K562 (cell line): Measurements from ENCODE around the gene RGS9BP. TPM values are rescaled to one million over a fixed set of nuclear protein-coding genes. Genes with fewer than 3 reads are reported as not detected.

ENCODE experiments used
- BACH1 ChIP-seq: fragments of 200-800 bp; sonication (Bioruptor generic); IDR thresholded peaks from 2 replicates; pipeline ENCODE4 v1.6.1; 2016; ENCODE audit warnings: missing genetic modification characterization, missing compliant biosample characterization
- CBX2 ChIP-seq: fragments of 200-600 bp; sonication (generic); IDR thresholded peaks from one replicate; pipeline ENCODE4 v1.6.1; 2012; ENCODE audit warnings: mild to moderate bottlenecking, low read length, inconsistent platforms; ENCODE audit not compliant: insufficient read depth, poor library complexity, severe bottlenecking
- CBX3 ChIP-seq, 2 experiments: IDR thresholded peaks; 1 replicate in 1 of 2; 2 replicates in 1 of 2; pipeline ENCODE4 v1.6.1; 2012; ENCODE audit warnings: inconsistent platforms in 2 of 2, low read length in 2 of 2, borderline replicate concordance in 1 of 2, control low read depth in 1 of 2
- CREB1 ChIP-seq, 2 experiments: sonication (generic) in 1 of 2; formaldehyde crosslinking in 1 of 2; IDR thresholded peaks; 2 replicates each; pipeline versions ENCODE4 v1.6.1 to v1.8.0; 2012 to 2022; ENCODE audit warnings: inconsistent platforms in 1 of 2, mild to moderate bottlenecking in 1 of 2, missing genetic modification reagents in 1 of 2, moderate library complexity in 1 of 2
- DPF2 ChIP-seq: fragments of 450-650 bp; IDR thresholded peaks from 2 replicates; pipeline ENCODE4 v1.6.1; 2016
- FOXA1 ChIP-seq: fragments of 450-650 bp; IDR thresholded peaks from 2 replicates; pipeline ENCODE4 v1.6.1; 2016; ENCODE audit warnings: mild to moderate bottlenecking, borderline replicate concordance
- FOXK2 ChIP-seq, 2 experiments: fragments of 450-650 bp; IDR thresholded peaks in 1 of 2; conservative IDR thresholded peaks in 1 of 2; 2 replicates each; pipeline ENCODE4 v1.6.1; 2016; ENCODE audit warnings: low read depth in 2 of 2, mild to moderate bottlenecking in 1 of 2
- KLF6 ChIP-seq: fragments of 250-450 bp; sonication (Bioruptor Pico); IDR thresholded peaks from 2 replicates; pipeline ENCODE4 v1.4.0; 2020; ENCODE audit warnings: mild to moderate bottlenecking, moderate library complexity, borderline replicate concordance
- LEF1 ChIP-seq: fragments of 450-650 bp; IDR thresholded peaks from 2 replicates; pipeline ENCODE4 v1.6.1; 2016; ENCODE audit warnings: mild to moderate bottlenecking
- NCOA4 ChIP-seq: fragments of 450-650 bp; IDR thresholded peaks from 2 replicates; pipeline ENCODE4 v1.6.1; 2018; ENCODE audit warnings: mild to moderate bottlenecking; ENCODE audit not compliant: partially characterized antibody
- RAD51 ChIP-seq: fragments of 450-650 bp; IDR thresholded peaks from 2 replicates; pipeline ENCODE4 v1.7.1; 2016; ENCODE audit warnings: low read depth, mild to moderate bottlenecking, borderline replicate concordance
- ZNF121 ChIP-seq: sonication (generic); formaldehyde crosslinking; conservative IDR thresholded peaks from 2 replicates; pipeline ENCODE4 v1.8.0; 2022; ENCODE audit warnings: missing genetic modification reagents
- ZNF165 ChIP-seq: fragments of 250-450 bp; sonication (Bioruptor Pico); IDR thresholded peaks from 2 replicates; pipeline ENCODE4 v1.4.0; 2020; ENCODE audit warnings: borderline replicate concordance
- ZNF24 ChIP-seq: fragments of 450-650 bp; IDR thresholded peaks from 2 replicates; pipeline ENCODE4 v1.6.1; 2016
- ZNF311 ChIP-seq: fragments of 250-450 bp; sonication (Bioruptor Pico); IDR thresholded peaks from 2 replicates; pipeline ENCODE4 v1.4.0; 2020; ENCODE audit warnings: mild to moderate bottlenecking, moderate library complexity
- ZNF436 ChIP-seq: fragments of 250-450, 450-650 bp; sonication (Bioruptor Pico); formaldehyde crosslinking; IDR thresholded peaks from 2 replicates; pipeline ENCODE4 v1.7.0; 2020; ENCODE audit warnings: mild to moderate bottlenecking
- ZNF584 ChIP-seq: fragments of 200-800 bp; sonication (Bioruptor generic); IDR thresholded peaks from 2 replicates; pipeline ENCODE4 v1.6.1; 2016; ENCODE audit warnings: low read depth, mild to moderate bottlenecking, missing genetic modification characterization, missing compliant biosample characterization
- ZNF778 ChIP-seq: fragments of 450-650 bp; formaldehyde crosslinking; IDR thresholded peaks from 2 replicates; pipeline ENCODE4 v1.4.0; 2020; ENCODE audit warnings: mild to moderate bottlenecking, moderate library complexity
- polyA plus RNA-seq, 8 experiments: library from polyadenylated mRNA; depleted of rRNA in 4 of 8; stranded (reverse) in 5 of 8; unstranded in 3 of 8; fragments of >200 nt; fragmentation: Nextera tagmentation in 2 of 8; fragmentation: Illumina TruSeq in 1 of 8; extraction: Ambion mirVana in 2 of 8; extraction: Trizol in 1 of 8; gene quantifications; 2 replicates each; pipeline versions ENCODE4 v1.2.1 to v1.2.3, GENCODE V29; 2011 to 2014; ENCODE audit warnings: inconsistent platforms in 1 of 8, missing spikeins in 1 of 8
- total RNA-seq, 7 experiments: library from RNA; depleted of rRNA in 6 of 7; stranded (reverse); fragments of >200 nt in 6 of 7; fragmentation: Illumina TruSeq in 2 of 7; extraction: Trizol in 2 of 7; gene quantifications; 2 replicates each; pipeline versions ENCODE4 v1.2.1 to v1.2.3, GENCODE V29; 2011 to 2021; ENCODE audit warnings: low replicate concordance in 1 of 7
- TF ChIP-seq, protein P1 (sequence below): sonication (generic); formaldehyde crosslinking; IDR thresholded peaks from 2 replicates; pipeline ENCODE4 v1.8.0; 2023; ENCODE audit warnings: mild to moderate bottlenecking, missing genetic modification reagents
- TF ChIP-seq, protein P2 (sequence below), 3 experiments: IDR thresholded peaks in 2 of 3; conservative IDR thresholded peaks in 1 of 3; 2 replicates each; pipeline ENCODE4 v1.5.1; 2011 to 2012; ENCODE audit warnings: low read length in 3 of 3, mild to moderate bottlenecking in 3 of 3, control low read depth in 2 of 3, improper control_type of control experiment in 1 of 3, inconsistent platforms in 1 of 3, low read depth in 1 of 3, mixed read lengths in 1 of 3, moderate library complexity in 1 of 3; ENCODE audit not compliant: insufficient read depth in 2 of 3

The RGS9BP gene
- total and polyA plus RNA-seq, 9 of the 15 experiments (the other 6 are each of a cell fraction or from before 2014, with no cell fraction given) = 0.03 to 1.3 (median 0.49) TPM

DNA sequence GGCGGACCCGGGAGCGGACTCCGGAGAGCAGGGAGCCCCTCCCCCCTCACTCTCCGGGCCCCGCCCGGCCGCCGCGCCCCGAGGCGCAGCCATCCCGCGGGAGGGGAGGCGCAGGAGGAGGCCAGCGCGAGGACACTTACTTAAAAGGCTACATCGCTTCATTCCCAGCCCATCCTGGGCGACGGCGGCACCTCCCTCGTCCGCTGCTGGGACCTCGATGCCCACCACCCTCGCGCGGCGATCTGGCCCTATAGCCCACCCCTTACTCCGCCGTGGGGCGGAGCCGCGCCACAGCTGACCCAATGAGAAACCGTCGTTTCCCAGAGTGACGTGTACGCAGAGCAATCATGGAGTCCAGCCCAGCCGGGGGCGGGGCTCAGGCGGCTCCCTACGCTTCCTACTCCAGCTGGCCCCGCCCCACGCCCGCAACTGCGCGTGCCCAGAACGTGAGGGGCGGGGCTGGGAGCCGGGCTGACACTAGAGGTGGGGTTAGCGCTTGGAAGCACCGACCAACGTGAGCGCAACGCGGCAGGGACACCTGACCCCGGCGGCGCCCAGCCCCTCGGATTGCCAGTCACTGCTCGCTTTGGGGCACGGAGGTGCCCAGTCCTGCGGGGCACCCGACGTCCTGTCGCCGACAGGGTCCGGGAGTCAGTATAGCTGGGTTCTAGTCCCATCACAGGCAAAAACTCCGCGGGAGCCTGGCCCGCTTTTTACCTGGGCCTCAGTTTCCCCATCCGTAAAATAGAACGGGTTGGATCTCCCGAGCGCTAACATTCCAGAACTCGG is 523 bp upstream of the RGS9BP start, which contains the start of gene ANKRD27 (continued):
- TF ChIP-seq, protein P1, sequence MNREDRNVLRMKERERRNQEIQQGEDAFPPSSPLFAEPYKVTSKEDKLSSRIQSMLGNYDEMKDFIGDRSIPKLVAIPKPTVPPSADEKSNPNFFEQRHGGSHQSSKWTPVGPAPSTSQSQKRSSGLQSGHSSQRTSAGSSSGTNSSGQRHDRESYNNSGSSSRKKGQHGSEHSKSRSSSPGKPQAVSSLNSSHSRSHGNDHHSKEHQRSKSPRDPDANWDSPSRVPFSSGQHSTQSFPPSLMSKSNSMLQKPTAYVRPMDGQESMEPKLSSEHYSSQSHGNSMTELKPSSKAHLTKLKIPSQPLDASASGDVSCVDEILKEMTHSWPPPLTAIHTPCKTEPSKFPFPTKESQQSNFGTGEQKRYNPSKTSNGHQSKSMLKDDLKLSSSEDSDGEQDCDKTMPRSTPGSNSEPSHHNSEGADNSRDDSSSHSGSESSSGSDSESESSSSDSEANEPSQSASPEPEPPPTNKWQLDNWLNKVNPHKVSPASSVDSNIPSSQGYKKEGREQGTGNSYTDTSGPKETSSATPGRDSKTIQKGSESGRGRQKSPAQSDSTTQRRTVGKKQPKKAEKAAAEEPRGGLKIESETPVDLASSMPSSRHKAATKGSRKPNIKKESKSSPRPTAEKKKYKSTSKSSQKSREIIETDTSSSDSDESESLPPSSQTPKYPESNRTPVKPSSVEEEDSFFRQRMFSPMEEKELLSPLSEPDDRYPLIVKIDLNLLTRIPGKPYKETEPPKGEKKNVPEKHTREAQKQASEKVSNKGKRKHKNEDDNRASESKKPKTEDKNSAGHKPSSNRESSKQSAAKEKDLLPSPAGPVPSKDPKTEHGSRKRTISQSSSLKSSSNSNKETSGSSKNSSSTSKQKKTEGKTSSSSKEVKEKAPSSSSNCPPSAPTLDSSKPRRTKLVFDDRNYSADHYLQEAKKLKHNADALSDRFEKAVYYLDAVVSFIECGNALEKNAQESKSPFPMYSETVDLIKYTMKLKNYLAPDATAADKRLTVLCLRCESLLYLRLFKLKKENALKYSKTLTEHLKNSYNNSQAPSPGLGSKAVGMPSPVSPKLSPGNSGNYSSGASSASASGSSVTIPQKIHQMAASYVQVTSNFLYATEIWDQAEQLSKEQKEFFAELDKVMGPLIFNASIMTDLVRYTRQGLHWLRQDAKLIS = no peak
- TF ChIP-seq CBX2 (no peak), ZNF165 (CRISPR knock-in tag) (no peak), ZNF584 (CRISPR knock-in tag) (no peak), ZNF24 (no peak; the same call in 1 of the 2 replicates), ZNF436 (no peak), FOXK2 (conservative IDR thresholded peaks at IDR 0.05 in 1 of 2, IDR thresholded peaks at IDR 0.05 in 1 of 2; ENCODE audit: low read depth in 2 of 2) (no peak), ZNF311 (CRISPR knock-in tag) (no peak), CREB1 (IDR thresholded peaks at IDR 0.05) (0 out of 2 replicates have a peak, but pooled peaks have one; percentile 7), CREB1 (CRISPR knock-in tag; IDR thresholded peaks at IDR 0.05) (peak; percentile 71), ZNF778 (CRISPR knock-in tag) (no peak), ZNF121 (no peak), RAD51 (no peak; the same call in 1 of the 2 replicates), FOXA1 (no peak), KLF6 (CRISPR knock-in tag) (no peak), BACH1 (no peak), LEF1 (no peak), CBX3 (IDR thresholded peaks at IDR 0.05; ENCODE audit: borderline replicate concordance in 1 of 2, low read length in 2 of 2) (no peak), NCOA4 (no peak), DPF2 (0 out of 2 replicates have a peak, but pooled peaks have one; percentile 36)
- TF ChIP-seq, protein P2, sequence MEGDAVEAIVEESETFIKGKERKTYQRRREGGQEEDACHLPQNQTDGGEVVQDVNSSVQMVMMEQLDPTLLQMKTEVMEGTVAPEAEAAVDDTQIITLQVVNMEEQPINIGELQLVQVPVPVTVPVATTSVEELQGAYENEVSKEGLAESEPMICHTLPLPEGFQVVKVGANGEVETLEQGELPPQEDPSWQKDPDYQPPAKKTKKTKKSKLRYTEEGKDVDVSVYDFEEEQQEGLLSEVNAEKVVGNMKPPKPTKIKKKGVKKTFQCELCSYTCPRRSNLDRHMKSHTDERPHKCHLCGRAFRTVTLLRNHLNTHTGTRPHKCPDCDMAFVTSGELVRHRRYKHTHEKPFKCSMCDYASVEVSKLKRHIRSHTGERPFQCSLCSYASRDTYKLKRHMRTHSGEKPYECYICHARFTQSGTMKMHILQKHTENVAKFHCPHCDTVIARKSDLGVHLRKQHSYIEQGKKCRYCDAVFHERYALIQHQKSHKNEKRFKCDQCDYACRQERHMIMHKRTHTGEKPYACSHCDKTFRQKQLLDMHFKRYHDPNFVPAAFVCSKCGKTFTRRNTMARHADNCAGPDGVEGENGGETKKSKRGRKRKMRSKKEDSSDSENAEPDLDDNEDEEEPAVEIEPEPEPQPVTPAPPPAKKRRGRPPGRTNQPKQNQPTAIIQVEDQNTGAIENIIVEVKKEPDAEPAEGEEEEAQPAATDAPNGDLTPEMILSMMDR (IDR thresholded peaks at IDR 0.05 in 2 of 3, conservative IDR thresholded peaks at IDR 0.05 in 1 of 3; ENCODE audit: insufficient read depth in 2 of 3, low read depth in 1 of 3, low read length in 3 of 3) = 0 out of 6 replicates have a peak, but pooled peaks of 1 of the 3 experiments have one; percentile 0
